Fibroblast of skin of abdomen (primary cell): Measurements from ENCODE around the gene ATP8B2.
"Not testable (repeated sequence)": the region's sequence is repeated elsewhere in the genome, so short reads cannot be mapped to it uniquely, and the experiment has no call there.

Experiments
- DNase-seq: peaks from one replicate; pipeline ENCODE4 v3.0.0-alpha.2; 2013

The ATP8B2 gene

DNA sequence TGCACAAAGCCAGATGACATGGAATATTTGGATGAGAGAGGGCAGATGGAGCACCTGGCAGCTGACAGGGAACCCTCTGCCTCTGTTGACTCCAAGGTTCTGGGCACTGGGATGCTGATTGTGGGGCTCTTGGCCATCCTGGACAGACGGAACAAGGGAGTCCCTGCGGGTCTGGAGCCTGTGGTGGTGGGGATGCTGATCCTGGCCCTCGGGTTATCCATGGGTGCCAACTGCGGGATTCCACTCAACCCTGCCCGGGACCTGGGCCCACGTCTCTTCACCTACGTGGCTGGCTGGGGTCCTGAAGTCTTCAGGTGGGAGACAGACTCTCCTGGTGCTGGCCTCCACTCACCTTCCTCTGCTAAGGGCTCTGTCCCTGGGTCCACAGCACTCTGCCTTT lies 1.8 kb upstream of the ATP8B2 start:
- no peak for DNase-seq

DNA sequence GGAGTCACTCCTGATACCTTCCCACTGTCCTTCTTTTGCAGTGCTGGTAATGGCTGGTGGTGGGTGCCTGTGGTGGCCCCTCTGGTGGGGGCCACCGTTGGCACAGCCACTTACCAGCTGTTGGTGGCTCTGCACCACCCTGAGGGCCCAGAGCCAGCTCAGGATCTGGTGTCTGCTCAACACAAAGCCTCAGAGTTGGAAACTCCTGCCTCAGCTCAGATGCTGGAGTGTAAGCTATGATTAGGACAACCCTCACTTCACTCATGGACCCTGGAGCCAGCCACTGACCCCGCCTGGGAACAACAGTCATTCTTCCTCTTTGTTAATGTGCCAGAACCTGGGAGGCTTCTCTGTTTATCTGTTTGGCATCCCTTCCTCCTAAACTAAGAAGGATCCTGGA lies 1.1 kb upstream of the ATP8B2 start:
- DNase-seq: no peak

DNA sequence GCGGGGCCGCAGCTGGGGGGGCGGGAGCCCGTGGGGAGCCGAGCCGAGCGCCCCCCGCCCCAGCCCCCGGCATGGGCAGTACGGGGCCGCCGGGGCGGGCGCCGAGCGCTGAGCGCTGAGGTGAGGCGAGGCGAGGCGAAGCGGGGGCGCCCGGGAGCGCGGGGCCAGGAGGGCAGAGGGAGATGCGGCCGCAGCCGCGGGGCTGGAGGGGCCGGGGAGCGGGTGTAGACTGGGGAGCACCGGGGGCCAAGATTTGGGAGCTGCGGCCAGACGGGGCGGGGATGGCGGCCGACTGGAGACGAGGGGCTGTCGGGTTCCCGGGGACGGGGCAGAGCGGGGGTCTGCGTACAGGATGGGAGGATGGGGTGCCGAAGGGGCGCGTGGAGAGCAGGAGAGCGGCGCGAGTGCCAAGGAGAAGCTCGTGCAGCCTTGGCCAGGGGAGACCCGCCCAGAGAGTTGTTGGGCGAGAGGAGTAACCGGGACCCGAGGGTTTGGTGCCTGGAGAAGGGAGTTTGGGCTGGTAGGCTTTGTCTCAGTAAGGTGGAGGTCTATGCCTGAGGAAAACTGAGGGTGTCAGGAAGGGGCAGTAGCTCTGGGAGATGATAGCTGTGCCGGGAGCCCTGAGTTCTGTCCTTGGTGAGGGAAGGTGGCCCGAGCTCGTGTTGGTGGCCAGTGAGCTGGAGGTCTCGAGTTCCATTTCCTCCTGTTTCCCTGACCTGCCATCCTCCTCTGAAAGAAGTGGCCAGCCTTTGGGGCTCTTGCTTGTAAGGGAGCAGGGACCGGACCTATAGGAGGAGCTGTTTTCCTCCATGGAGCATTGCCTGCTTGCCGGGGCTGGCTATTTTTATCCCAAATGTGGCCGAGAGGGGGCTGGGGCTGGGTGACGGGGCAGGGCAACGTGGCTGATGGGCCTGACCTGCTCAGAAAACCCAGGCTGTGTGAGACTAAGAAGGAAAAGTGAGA lies 539 bp downstream of the ATP8B2 start:
- DNase-seq: peak; percentile 89

DNA sequence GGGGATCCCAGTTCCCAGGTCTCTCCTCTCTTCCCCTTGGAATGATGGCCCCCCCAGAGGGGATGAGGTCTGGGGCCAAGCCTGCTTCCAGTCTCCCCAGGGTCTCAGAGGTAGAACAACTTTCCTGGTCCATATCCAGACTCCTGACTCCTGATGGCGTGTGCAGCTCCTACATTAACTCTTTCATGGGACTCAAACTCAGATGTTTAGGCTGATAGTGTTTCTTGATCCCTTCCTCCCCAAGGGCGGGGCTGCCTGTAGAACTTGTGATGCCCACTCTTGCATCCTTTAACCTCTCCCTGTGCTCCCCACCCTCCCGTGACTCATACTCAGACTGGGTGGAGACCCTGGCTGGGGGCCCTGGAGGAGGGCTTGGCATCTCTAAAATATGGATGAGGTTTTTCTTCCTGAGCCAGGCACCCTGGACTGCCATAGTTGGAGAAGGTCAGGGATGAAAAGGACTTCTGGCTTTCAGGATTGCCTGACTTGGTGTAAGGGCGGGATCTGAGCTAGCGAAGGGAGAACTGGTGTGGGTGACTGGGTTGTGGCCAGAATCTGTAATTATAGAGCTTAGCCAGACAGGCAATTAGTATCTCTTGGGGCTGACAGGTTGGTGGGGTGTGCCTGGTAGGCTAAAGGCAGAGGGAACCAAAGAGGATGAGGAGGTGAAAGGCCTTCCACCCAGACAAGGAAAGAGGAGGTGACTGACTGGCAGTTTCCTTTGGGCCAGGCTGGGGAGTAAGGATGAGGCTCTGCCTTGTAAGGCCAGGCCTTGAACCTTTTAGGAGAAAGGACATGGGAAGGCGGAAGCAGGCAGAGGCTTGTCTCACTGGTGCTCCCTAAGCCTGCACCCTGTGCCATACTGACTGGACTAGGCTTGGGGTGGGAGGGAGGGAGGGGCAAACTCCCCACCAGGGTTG lies 1.5 kb downstream of the ATP8B2 start:
- peak; percentile 62 for DNase-seq

DNA sequence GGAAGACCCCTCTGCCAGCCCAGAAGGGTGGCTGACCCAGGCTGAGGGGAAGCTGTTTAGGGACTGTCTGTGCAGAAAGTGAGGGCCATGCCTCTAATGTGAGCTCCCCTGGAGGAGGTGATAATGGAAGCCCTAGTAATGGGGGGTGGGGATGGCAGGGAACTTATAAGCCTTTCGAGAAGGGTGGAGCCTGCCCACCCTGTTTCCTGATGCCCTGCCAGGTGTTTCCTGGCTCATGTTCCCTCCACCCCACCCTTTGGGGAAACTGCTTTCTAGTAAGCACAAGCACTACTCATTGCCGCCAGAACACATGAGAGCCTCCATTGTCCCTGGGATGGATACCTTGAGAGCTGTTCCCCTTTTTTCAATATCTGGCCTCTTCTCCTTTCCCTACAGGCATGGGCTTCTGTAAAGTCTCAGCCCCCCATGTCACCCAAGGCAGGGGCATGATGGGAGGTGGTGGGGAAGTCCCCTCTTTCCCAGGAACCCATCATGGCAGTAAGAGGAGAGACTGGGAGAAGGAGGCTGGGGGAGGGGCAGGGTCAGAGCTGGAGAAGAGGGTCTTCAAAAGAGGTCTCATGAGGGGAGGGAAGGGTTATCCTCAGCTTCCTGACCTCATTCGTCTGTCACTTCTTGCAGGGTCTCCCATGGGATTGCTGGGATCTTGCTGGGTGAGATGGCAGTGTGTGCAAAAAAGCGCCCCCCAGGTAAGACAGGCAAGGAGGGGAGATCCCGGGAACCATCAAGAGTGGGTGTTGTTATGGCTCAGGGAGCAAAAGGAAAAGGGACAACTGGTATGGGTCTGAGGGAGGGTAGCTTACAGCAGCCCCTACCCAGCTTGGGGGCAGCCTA lies 2.4 kb downstream of the ATP8B2 start:
- DNase-seq: no peak

DNA sequence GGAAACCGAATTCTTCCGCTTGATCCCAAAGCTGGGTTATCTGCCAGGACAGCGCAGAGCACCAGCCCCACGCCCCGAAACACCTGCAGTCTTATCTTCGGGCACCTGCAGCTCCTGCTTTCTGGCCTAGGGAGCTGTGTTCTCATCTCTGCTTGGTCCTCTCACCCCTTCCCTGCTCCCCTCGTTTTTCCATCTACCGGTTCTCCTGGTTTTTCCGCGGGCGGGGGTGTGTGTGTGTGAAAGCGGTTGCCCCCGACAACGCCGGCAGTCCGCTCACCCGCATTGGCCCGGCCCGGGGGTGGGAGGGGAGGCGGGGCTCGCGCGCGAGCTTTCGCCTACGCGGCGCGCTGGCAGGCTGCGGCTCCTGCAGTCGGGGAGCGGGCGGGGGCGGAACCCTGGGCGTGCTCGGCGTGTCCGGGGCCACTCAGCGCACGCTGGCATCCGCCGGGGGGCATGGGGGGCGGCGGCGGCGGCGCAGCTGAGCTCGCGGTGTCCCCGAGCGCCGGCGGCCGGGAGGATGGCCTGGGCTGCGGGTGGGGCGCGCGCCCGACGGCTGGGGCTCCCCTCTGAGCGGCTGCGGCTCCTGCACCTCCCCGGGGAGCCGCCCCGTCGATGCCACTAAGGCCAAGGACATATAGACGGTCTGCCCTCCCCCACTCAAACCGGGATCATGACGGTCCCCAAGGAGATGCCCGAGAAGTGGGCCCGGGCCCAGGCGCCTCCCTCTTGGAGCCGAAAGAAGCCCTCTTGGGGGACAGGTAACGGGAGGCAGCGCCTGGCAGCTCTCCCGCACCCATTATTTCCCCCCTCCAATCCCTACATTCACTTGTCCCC lies 3.2 kb downstream of the ATP8B2 start:
- peak; percentile 63 for DNase-seq

DNA sequence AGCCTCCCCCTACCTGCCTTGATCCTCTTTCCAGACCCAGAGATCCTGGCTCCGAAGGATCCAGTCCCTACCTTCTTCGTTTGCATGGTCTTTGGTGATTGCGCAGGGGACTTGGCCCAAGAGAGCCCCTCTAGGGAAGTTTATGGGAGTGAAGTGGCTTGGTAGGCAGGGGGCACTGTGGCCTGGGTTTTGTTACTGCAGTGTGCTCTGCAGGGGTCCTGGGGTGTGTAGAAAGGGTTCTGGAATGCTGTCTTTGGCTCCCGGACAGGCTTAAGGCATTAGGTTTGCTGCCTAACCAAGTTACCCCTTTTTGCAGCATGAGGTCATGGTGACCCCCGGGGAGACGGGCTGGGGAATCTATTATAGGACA lies 3.8 kb downstream of the ATP8B2 start:
- peak; percentile 54 for DNase-seq

DNA sequence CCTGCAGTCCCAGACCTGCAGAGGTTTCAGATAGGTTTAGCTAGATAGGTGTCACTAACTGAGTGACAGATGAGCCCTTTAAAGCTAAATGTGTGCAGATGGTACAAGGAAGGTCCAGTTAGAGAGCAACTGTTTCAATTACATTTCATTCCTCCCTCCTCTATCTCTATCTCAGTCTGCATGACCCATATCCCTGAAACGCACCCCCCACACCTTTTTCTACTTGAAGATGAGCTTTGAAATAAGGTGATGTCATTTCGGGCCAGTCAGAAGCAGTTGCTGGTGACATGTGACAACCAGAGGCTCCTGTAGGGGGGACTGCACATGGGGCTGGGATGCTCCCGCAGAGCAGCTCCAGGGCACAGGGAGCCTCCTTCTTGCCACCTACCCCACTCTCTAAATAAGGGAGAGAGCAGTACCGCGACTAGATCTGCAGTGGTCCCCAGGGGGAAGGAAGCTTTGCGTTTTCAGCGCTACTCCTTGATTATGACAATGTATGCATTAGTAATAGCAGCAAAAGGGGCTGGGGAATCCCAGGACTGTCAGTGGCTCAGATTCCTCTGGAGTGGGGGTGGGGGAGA lies 4.3 kb downstream of the ATP8B2 start:
- DNase-seq: peak; percentile 9

DNA sequence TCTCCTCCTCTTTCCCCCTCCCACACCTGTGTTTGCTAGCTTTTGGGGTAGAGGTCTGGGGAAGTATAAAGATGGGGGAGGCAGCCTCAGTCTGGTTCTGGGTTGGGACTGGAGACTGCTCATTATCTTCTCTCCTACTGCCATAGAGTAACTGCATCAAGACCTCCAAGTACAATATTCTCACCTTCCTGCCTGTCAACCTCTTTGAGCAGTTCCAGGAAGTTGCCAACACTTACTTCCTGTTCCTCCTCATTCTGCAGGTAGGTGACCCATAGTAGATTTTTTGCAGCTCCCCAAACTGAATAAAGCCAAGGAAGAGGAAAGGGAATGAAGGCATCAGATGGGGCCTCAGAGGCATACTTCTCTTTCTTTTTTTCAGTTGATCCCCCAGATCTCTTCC lies 5.3 kb downstream of the ATP8B2 start:
- no peak for DNase-seq

DNA sequence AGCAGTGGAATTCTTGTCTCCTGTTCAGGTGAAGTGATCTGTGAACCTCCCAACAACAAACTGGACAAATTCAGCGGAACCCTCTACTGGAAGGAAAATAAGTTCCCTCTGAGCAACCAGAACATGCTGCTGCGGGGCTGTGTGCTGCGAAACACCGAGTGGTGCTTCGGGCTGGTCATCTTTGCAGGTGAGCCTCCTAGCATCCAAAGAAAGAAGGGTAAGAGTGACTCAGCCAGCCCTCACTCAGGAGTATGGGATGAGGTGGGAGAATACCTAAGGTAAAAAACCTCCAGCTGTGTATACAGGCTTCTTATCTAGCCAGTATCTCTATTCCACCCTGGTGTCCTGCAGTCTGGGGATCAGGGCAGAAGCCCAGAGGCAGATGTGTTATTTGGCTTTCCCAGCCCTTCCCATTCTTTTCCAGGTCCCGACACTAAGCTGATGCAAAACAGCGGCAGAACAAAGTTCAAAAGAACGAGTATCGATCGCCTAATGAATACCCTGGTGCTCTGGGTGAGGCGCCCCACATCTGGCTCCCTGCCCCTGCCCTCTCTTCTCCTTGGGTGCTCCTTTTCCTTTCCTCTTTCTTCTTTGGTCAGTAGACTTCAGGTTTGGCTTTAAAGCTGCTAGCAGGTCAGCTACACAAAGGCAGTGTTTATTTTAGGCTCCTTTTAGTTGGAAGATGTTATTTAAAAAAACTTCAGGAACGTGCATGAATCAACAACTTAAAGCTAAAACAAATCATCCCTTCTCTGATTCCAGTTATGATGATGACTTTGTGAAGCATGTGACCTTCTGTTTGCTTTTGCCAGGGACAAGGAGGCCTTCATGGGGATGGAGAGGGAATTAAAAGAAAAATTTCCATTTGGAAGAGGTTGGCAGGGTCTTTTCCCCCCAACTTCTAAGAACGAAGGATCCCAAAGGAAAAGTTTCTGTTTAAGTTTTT lies 9.0 kb downstream of the ATP8B2 start:
- DNase-seq: no peak

DNA sequence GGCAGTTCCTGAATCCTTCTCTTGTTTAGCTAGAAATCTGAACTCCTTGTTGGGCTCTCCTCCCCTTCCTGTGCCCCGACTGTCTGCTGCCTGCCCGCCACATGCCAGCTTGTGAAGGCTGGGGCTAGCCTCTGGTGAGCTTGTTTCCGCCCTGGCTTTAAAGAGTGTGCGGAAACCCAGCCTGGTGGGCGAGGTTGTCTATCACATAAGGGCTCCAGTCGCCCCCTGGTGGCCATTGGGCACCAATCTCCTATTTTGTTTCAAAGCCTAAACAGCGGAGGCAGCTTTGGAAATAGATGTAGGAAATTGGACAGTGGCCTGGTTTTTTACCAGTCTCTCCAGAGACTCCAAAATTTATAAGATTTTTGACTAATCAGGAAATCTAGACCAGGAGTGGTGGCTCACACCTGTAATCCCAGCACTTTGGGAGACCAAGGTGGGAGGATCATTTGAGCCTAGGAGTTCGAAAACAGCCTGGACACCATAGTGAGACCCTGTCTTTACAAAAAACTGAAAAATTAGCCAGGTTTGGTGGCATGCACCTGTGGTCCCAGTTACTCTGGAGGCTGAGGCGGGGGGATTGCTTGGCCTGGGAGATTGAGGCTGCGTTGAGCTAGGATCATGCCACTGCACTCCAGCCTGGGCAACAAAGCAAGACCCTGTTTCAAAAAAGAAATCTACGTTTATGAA lies 9.8 kb downstream of the ATP8B2 start:
- peak; percentile 80 for DNase-seq

DNA sequence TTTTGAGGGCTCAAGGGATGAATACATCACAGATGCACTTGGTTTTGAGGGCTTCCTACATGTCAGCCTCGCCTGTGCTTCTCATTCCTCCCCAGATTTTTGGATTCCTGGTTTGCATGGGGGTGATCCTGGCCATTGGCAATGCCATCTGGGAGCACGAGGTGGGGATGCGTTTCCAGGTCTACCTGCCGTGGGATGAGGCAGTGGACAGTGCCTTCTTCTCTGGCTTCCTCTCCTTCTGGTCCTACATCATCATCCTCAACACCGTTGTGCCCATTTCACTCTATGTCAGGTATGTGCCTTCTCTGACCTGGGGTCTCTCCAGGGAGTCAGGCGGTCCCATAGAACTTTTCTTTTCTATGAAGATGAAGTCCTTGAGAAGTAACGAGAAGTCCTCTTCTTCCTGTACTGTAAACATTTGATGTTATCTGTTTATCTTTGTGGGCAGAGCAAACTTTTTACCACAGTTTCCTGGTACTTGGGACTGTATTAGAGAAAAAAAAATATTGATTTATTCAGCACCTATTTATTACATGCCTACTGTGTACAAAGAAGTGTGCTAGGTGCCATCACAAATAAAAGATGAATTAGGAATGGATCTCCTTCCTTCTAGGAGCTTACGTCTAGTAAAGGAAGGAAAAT lies 12.0 kb downstream of the ATP8B2 start:
- no peak for DNase-seq

DNA sequence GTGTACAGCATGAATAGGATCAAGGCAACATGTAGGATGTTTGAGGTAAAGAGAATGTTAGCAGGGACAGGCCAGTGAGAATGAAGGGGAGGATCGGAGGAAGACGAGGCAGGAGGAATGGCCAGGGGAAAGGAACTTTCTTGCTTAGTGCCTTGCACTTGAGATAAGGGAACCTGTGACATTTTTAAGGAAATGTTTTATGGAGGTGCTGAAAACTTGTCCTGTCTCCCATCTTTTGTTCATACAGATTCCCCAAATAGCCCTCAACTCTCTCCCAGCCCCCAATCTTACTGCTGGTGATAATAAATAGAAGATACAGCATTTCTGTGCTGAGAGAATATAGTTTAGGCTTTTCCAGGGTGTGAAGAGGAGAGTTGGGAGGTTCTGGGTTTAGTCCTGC lies 13.6 kb downstream of the ATP8B2 start:
- DNase-seq: no peak

DNA sequence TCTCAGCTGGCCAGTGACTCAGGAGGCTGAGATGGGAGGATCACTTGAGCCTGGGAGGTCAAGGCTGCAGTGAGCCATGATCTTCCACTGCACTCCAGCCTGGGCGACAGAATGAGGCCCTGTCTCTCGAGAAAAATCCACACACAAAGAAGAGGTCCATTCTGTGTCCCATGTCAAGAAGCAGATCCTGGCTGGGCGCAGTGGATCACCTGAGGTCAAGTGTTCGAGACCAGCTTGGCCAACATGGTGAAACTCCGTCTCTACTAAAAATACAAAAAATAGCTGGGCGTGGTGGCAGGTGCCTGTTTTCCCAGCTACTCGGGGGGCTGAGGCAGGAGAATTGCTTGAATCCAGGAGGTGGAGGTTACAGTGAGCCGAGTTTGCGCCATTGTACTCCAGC lies 16.0 kb downstream of the ATP8B2 start:
- DNase-seq: not testable (repeated sequence)

DNA sequence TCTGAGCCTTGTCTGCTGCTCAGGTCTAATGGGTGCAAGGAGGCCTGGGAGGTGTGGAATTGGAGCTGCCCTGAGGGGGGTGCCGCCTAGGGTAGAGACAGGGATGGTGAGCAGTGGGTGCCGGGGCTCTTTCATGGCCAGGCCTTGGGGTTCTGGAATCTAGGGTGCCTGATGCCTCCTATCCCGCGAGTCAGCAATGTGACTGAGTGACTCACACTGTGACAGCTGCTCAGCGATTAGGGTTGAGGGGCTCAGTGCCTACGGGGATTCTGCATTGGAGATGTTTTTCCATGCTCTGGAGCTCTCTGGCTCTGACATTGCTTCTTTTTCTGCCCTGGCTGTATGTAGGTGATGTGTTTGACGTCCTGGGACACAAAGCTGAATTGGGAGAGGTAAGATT lies 16.8 kb downstream of the ATP8B2 start:
- DNase-seq: no peak

DNA sequence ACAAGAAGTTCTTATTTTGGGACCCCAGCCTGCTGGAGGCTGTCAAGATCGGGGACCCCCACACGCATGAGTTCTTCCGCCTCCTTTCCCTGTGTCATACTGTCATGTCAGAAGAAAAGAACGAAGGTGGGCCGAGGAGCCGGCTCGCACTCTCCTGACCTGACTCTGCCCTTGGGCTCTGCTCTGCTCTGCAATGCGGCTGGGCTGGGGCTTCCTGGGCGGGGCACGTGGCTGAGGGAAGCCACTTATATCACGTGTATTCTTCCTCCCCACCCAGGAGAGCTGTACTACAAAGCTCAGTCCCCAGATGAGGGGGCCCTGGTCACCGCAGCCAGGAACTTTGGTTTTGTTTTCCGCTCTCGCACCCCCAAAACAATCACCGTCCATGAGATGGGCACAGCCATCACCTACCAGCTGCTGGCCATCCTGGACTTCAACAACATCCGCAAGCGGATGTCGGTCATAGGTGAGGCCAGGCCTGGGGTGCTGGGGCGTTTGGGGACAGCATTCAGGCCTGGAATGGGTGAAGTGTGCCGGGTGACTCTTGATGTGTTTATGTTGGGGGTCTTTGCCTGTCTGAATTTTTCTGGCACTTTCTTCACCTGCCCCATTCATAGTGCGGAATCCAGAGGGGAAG lies 17.6 kb downstream of the ATP8B2 start:
- DNase-seq: no peak

DNA sequence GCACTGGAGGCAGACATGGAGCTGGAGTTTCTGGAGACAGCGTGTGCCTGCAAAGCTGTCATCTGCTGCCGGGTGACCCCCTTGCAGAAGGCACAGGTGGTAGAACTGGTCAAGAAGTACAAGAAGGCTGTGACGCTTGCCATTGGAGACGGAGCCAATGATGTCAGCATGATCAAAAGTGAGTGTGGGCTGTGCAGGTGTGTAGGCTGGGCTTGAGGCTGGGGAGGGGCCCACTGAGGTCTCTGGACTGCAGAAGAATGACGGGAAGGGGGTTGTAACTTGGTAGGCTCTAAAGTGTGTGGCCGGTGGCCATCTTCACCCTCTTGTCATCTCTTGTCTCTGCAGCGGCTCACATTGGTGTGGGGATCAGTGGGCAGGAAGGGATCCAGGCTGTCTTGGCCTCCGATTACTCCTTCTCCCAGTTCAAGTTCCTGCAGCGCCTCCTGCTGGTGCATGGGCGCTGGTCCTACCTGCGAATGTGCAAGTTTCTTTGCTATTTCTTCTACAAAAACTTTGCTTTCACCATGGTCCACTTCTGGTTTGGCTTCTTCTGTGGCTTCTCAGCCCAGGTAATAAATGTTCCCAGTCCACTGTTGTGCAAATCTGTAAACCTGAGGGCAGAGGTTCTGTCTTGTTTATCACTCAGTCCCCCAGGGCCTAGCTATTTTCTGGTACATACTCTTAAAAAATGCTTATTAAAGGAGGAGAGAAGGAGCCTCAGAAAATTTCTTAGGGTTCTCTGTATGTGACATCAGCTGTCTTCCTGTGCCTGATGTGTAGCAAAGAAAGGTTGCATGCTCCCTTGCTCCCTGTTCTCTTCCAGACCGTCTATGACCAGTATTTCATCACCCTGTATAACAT lies 19.9 kb downstream of the ATP8B2 start:
- peak; percentile 24 for DNase-seq
